ENCODE data around the gene USP36.

USP36 gene

DNA sequence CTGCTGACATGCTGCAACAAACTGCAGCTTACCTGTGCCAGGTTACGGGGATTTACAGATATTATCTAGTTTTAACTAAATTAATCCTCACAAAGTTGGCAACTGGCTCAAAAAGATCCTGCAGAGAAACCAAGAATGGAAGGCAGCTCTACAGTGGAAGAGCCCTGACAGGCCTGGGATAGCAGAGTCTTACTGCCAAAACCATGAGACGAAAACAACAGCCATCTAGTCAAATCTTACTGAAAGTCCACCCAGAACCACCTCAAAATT, 8.1 kb downstream of the USP36 start:
- TF ChIP-seq CTCF (IDR thresholded peaks at IDR 0.05; ENCODE audit: control extremely low read depth, extremely low read depth, low read depth, missing control alignments), result no peak
- ChIA-PET POLR2A (no interaction called here), CTCF (interaction anchor here (0.9 to 1.4 kb wide), 2 partner anchors 8 to 12 kb away, joined by 3 to 5 read pairs; partner anchors contain the start of gene USP36)
- DNase-seq (ENCODE audit: extremely low spot score), result no peak

GRCh38 chr17:78831688-78832540, 8.7 kb downstream of the USP36 start:
- no peak for DNase-seq (ENCODE audit: extremely low spot score)
- TF ChIP-seq CTCF (IDR thresholded peaks at IDR 0.05; ENCODE audit: control extremely low read depth, extremely low read depth, low read depth, missing control alignments), result no peak
- CTCF ChIA-PET, result interaction anchor here (0.9 to 1.4 kb wide), 4 partner anchors 8 to 14 kb away, joined by 3 to 5 read pairs (median 3); partner anchors contain the start of gene USP36
- POLR2A ChIA-PET, result interaction anchor here (0.7 to 1.5 kb wide), 3 partner anchors 9 to 12 kb away, joined by 3 to 6 read pairs (median 4); no protein-coding TSS in a partner anchor

DNA sequence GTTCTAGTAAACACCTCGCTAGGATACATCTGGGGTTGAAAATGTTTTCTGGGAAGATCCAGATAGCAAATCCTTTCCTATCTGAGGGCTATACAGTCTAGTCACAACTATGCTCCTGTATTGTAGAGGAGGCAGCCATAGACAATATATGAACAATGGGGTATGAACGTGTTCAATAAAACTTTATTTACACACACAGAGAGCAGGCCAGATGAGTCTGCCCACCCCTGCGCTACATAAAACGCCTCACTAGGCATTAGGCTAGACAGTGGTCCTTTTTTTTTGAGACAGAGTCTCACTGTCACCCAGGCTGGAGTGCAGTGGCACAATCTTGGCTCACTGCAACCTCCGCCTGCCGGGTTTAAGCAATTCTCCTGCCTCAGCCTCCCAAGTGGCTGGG, 11.1 kb downstream of the USP36 start:
- CTCF ChIA-PET, result interaction anchor here (1.4 to 2.5 kb wide), 2 partner anchors 10 to 28 kb away, joined by 5 to 8 read pairs; no protein-coding TSS in a partner anchor
- no peak for DNase-seq (ENCODE audit: extremely low spot score)
- no peak for TF ChIP-seq CTCF (IDR thresholded peaks at IDR 0.05; ENCODE audit: control extremely low read depth, extremely low read depth, low read depth, missing control alignments)
- POLR2A ChIA-PET, result no interaction called here

- DNase-seq (ENCODE audit: extremely low spot score), result no peak
- CTCF ChIA-PET, result interaction anchor here (1.4 to 2.5 kb wide), 2 partner anchors 9 to 27 kb away, joined by 5 to 8 read pairs; no protein-coding TSS in a partner anchor
- no peak for TF ChIP-seq CTCF (IDR thresholded peaks at IDR 0.05; ENCODE audit: control extremely low read depth, extremely low read depth, low read depth, missing control alignments)
- POLR2A ChIA-PET, result no interaction called here
These were observed 12.0 kb downstream of the USP36 start for GRCh38 chr17:78828470-78829185.

GRCh38 chr17:78826836-78827509, 13.6 kb downstream of the USP36 start:
- no peak for TF ChIP-seq CTCF (IDR thresholded peaks at IDR 0.05; ENCODE audit: control extremely low read depth, extremely low read depth, low read depth, missing control alignments)
- ChIA-PET CTCF (interaction anchor here (1.1 to 2.5 kb wide), 3 partner anchors 7 to 43 kb away, joined by 3 to 8 read pairs (median 3); no protein-coding TSS in a partner anchor), POLR2A (no interaction called here)
- DNase-seq (ENCODE audit: extremely low spot score), result no peak

- POLR2A ChIA-PET, result no interaction called here
These were observed 14.2 kb downstream of the USP36 start for GRCh38 chr17:78826421-78826820.

More at GRCh38 chr17:78826421-78826820, 14.2 kb downstream of the USP36 start:
- no peak for TF ChIP-seq CTCF (IDR thresholded peaks at IDR 0.05; ENCODE audit: control extremely low read depth, extremely low read depth, low read depth, missing control alignments)
- CTCF ChIA-PET, result interaction anchor here (1.1 to 1.8 kb wide), 2 partner anchors 24 to 42 kb away, joined by 3 read pairs; no protein-coding TSS in a partner anchor
- no peak for DNase-seq (ENCODE audit: extremely low spot score)

All from GM10248 (cell line).